Stimulated activated CD4-positive, alpha-beta T cell treated with anti-CD3 and anti-CD28 coated beads, Interleukin-12 subunit alpha, Interleukin-12 subunit beta, amount 100 ng/mL, for 24 hours (primary cell): ENCODE data around the gene IGSF11.
"Not testable (repeated sequence)": the region's sequence is repeated elsewhere in the genome, so short reads cannot be mapped to it uniquely, and the experiment has no call there.

Experiments
- DNase-seq, 2 experiments: peaks; one replicate each; pipeline ENCODE4 v3.0.0-alpha.2; 2020; ENCODE audit warnings: low read depth in 2 of 2

Gene IGSF11

GRCh38 chr3:119034256-119035013 is at the start of gene IGSF11:
IGSF11 (minus strand) TSS chr3:119034846; CDS start chr3:119034582, 264 bp downstream.
- DNase-seq = peak; percentile 43 to 54

DNA sequence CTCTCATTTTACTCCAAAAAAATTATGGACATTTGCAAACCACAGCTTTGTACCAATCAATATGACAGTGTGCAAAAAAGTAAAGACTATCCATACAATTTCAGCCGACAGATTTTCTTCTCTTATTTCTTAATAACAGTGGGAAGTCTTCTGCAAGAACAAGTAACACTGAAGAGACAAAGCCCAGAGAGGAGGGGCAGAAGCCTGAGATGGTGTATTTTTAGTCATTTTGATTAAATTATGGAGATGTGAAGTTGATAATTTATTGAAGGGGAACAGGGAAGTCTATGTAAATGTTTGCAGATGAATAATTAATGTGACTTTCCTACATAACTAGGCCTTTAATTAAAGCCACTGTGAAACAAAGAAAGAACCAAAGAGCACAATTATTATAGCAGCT is 45.7 kb upstream of the IGSF11 start:
- DNase-seq = no peak

GRCh38 chr3:119073258-119074001 is 38.8 kb upstream of the IGSF11 start:
- DNase-seq = no peak

DNA sequence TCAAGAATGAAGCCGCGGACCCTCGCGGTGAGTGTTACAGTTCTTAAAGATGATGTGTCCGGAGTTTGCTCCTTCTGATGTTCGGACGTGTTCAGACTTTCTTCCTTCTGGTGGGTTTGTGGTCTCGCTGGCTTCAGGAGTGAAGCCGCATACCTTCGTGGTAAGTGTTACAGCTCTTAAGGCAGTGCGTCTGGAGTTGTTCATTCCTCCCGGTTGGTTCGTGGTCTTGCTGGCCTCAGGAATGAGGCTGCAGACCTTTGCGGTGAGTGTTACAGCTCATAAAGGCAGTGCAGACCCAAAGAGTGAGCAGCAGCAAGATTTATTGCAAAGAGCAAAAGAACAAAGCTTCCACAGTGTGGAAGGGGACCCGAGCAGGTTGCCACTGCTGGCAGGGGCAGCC is 37.8 kb upstream of the IGSF11 start:
- DNase-seq = not testable (repeated sequence)

DNA sequence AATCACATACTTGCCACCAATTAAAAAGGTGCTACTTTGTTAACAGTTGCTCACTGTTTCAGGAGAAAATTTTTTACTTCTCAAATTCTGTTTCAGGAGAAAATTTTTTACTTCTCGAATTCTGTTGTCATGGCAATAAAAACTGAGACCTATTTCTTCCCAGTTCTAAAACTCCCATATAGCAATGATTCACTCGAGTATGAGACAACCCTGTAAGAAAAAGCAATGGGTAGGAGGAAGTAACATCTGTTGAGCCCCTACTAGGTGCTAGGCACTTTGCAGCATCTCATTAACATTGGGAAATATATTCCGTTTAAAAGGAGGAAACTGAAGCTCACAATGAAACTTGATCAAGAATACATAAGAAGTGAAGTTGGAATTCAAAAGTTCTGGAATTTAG is 35.1 kb upstream of the IGSF11 start:
- DNase-seq = no peak

GRCh38 chr3:119063471-119063870 is 28.8 kb upstream of the IGSF11 start:
- no peak for DNase-seq

DNA sequence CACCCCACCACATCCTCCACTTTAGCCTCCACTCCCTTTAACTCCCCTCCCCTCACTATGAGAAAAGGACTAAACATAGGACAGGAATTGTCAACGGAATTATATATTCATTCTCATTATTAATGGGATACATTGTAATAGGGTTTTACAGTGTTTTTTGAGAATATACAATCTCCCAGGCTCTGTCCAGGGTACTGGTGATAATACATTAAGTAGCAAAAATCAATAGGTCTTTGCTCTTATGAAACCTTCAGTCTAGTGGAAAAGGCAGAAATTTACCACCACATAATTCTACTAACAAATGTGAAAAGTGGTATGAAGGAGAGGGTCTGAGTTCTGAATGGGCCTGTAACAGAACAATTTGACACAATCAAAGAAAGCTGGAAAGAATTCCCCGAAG is 28.2 kb upstream of the IGSF11 start:
- no peak for DNase-seq

DNA sequence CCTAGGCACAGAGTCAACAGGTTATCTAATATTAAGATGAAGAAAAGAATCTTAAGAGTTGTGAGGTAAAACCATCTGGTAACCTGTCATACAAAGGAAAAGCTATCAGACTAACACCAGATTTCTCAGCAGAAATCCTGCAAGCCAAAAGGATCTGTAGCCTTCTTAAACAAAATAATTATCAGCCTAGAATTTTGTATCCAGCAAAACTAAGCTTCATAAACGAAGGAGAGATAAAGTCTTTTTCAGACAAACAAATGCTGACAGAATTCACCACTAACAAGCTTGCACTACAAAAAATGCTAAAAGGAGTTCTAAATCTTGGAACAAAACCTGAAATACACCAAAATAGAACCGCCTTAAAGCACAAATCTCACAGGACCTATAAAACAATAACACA is 9.9 kb upstream of the IGSF11 start:
- no peak for DNase-seq

DNA sequence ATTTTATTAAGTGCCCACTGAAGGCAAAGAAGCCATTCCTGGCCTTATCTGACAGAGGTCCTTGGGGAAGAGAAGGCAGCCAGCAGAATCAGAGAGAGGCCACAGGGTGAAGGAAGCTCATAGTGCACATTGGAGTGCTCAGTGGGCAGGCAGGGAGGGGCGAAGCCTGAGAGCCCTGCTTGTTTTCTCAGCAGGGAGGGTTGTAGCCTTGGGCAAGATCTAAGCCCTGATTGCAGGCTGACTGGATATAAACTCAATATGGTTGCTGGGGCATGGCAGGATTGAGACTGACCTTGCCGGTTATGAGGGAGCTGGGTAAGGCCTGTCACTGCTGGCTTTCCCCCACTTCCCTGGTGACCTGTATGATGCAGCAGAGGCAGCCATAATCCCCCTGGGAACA is 7.5 kb upstream of the IGSF11 start:
- no peak for DNase-seq

- no peak for DNase-seq
These were observed 334 bp upstream of the IGSF11 start for GRCh38 chr3:119035014-119035346.

GRCh38 chr3:119033393-119034255 is 1.0 kb downstream of the IGSF11 start:
- DNase-seq = no peak

GRCh38 chr3:119025171-119025795 is 9.4 kb downstream of the IGSF11 start:
- DNase-seq = no peak

GRCh38 chr3:119019767-119020518 is 14.7 kb downstream of the IGSF11 start:
- DNase-seq = no peak

DNA sequence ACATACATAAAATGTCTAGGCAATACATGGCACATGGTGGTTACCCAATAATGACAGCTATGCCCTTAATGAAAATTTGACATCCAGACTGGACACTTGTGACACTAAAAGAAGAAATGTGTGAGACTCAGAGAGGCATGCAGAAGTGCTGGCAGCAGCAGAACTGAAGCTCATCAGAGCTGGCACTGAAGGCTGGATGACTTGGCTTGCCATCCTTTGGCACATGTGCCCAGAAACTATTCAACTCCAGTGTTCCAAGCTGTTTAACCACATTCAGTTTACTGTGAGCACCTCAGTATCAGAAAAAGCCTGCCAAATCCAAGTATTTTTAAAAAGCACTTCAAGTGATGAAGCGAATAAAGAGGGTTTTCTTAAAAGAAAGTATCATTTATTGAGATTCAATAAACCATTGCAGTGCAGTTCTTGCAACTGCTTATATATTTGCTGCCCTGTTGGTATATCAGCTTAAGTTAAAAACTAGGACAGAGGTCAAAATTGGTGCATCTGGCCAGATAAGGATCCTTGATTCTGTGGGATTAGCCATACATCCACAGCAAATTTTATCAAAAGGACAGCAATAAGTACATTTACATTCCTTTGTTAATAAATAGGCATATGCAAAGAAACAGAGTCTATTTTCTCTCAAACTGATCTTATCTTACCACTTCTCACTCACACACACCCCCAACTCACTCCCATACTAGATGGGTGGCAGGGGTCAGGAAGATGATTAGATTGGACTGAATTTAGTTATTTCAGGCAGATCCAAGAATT is 15.8 kb downstream of the IGSF11 start:
- DNase-seq = no peak

DNA sequence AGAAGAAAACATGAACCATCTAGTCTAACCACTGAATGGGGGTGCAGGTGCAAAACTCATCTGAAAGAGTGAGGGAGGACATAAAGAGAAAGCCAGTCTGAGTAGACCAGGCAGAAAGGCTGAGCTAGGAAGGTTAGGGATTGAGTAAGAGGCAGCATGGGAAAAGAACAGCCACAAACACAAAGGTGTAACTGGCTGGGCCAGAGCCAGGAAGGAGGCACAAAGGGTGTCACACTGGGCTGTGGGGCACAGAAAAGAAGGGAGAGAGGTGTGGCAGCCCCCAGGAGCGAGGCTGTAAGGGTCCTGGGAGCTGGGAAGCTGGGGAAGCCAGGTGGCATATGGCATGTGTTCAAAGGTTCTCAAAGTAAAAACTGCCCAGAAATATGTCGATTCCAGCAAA is 18.7 kb downstream of the IGSF11 start:
- no peak for DNase-seq

GRCh38 chr3:119013951-119014350 is 20.7 kb downstream of the IGSF11 start:
- DNase-seq = no peak

DNA sequence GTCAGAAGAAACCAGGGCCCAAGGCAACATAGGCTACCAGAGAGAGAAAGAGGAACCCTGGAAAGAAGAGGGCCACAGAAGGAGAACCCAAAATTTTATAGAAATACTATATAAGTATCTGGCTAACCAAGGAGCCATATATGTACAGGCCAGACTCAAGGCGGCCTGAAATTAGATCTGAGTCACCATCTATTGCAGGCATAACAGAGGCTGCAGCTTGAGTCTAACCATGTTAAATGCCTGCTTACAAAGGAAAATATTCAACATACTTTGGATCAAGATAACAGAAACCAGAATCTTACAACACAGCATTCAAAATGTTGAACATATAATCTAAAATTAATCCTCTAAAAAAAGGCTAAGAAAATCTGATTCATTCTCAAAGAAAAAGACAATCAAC is 23.1 kb downstream of the IGSF11 start:
- no peak for DNase-seq

DNA sequence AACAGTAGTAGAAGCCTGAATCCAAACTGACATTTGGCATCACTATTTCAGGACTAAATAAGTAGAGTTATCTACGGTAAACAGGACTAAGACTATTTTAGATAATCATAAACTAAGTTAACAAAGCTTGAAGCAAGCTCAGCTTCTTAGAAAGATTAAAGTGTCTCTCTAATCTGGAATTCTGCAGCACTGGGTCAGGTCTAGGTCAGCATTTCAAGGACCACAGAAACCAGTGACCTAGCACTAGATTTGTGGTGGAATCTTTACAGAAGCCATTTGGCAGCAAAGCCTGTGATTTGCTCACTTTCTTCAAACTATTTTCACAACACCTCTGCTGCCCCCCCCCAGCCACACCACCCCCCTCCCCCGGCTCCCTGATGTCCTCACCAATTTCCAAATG is 37.5 kb downstream of the IGSF11 start:
- no peak for DNase-seq

GRCh38 chr3:118991775-118992174 is 42.9 kb downstream of the IGSF11 start:
- DNase-seq = no peak

- DNase-seq = no peak
These were observed 43.7 kb downstream of the IGSF11 start for GRCh38 chr3:118990823-118991560.
